PC-9 (cell line): ENCODE data around the gene APLNR. TPM values are rescaled to one million over a fixed set of nuclear protein-coding genes. Genes with fewer than 3 reads are reported as not detected.

ENCODE experiments used
- BruUV-seq: library from RNA; stranded (reverse); fragments of 400-500 nt; replicated peaks from 2 replicates; lab custom pipeline; 2021; lab: Mats Ljungman, UMichigan
- CTCF ChIA-PET: fragments of 300-600 bp; sonication (Branson Sonifier 250); formaldehyde crosslinking; loops from one replicate; lab custom pipeline; 2022; ENCODE audit warnings: antibody characterized with exemption; lab: Charles Lee
- POLR2A ChIA-PET: fragments of 300-600 bp; sonication (Branson Sonifier 250); formaldehyde crosslinking; loops from one replicate; lab custom pipeline; 2022; ENCODE audit warnings: antibody characterized with exemption; ENCODE audit not compliant: unreplicated experiment; lab: Charles Lee
- DNase-seq, 2 experiments: peaks; one replicate each; pipeline versions ENCODE4 v3.0.0 to v3.0.0-alpha.2; 2015 to 2022; ENCODE audit warnings: mixed read lengths in 1 of 2
- H2AFZ ChIP-seq: fragments of 200-600 bp; sonication (generic); 2 replicates; pipeline ENCODE4 v1.8.1; 2017; ENCODE audit warnings: antibody characterized with exemption
- H3F3A ChIP-seq: fragments of 200-600 bp; sonication (generic); 2 replicates; pipeline ENCODE4 v1.8.1; 2017; ENCODE audit warnings: antibody characterized with exemption, mild to moderate bottlenecking, low read depth; ENCODE audit not compliant: insufficient read depth
- H3K27ac ChIP-seq: fragments of 200-600 bp; sonication (generic); 2 replicates; pipeline ENCODE4 v1.6.1; 2016; ENCODE audit warnings: mixed run types
- H3K27me3 ChIP-seq: fragments of 200-600 bp; sonication (generic); 2 replicates; pipeline ENCODE4 v1.6.1; 2016; ENCODE audit warnings: low read depth, mixed run types; ENCODE audit not compliant: insufficient read depth
- H3K36me3 ChIP-seq: fragments of 200-600 bp; sonication (generic); 2 replicates; pipeline ENCODE4 v1.6.1; 2016; ENCODE audit warnings: low read depth, mixed run types
- H3K4me1 ChIP-seq: fragments of 200-600 bp; sonication (generic); replicated peaks from 2 replicates; pipeline ENCODE4 v1.6.1; 2016; ENCODE audit warnings: mixed run types; ENCODE audit not compliant: insufficient read depth
- H3K4me2 ChIP-seq: fragments of 200-600 bp; sonication (generic); 2 replicates; pipeline ENCODE4 v1.6.1; 2017; ENCODE audit warnings: mixed run types
- H3K4me3 ChIP-seq: fragments of 200-600 bp; sonication (generic); 2 replicates; pipeline ENCODE4 v1.6.1; 2016; ENCODE audit warnings: mixed run types
- H3K79me2 ChIP-seq: fragments of 200-600 bp; sonication (generic); 2 replicates; pipeline ENCODE4 v1.6.1; 2017; ENCODE audit warnings: low read depth, mixed run types
- H3K9me2 ChIP-seq: fragments of 200-600 bp; sonication (generic); 2 replicates; pipeline ENCODE4 v1.8.1; 2017; ENCODE audit warnings: mild to moderate bottlenecking; ENCODE audit not compliant: insufficient read depth
- H3K9me3 ChIP-seq: fragments of 200-600 bp; sonication (generic); 2 replicates; pipeline ENCODE4 v1.8.1; 2016; ENCODE audit warnings: low read depth; ENCODE audit not compliant: insufficient read depth
- H4K20me1 ChIP-seq: fragments of 200-600 bp; sonication (generic); 2 replicates; pipeline ENCODE4 v1.8.1; 2017; ENCODE audit not compliant: insufficient read depth
- EZH2 ChIP-seq: fragments of 200-600 bp; sonication (generic); IDR thresholded peaks from 2 replicates; pipeline ENCODE4 v1.8.0; 2017; ENCODE audit warnings: antibody characterized with exemption, low read depth
- intact Hi-C: fragments of 100-400 bp; cut with micrococcal nuclease; formaldehyde crosslinking; loops from one replicate; pipeline ENCODE4 v1.10.0; 2022; ENCODE audit not compliant: unreplicated experiment
- total RNA-seq: library from RNA; stranded (reverse); gene quantifications from 2 replicates; pipeline ENCODE4 v1.2.3, GENCODE V29; 2021
- TF ChIP-seq, protein P1 (sequence below): fragments of 200-600 bp; sonication (generic); conservative IDR thresholded peaks from 2 replicates; pipeline ENCODE4 v1.6.1; 2017; ENCODE audit warnings: mixed run types, antibody characterized with exemption, mild to moderate bottlenecking, moderate library complexity

APLNR gene
- total RNA-seq, 1 experiment from 2014 or later: not detected

- CTCF ChIA-PET: no interaction called here
- H3K4me1 ChIP-seq: 0 out of 2 replicates have a peak, but pooled peaks cover 8% of the 10 kb centered on the region
- H3K36me3 ChIP-seq: no peaks in the 10 kb centered on the region
- H3K27ac ChIP-seq: no peak overlapping the region
- H3K79me2 ChIP-seq: no peaks in the 10 kb centered on the region
- 0 out of 2 replicates have a peak, but pooled peaks cover 8% of the 10 kb centered on the region for H3K9me3 ChIP-seq
- no peaks in the 10 kb centered on the region; the same call in 1 of the 2 replicates for H3K9me2 ChIP-seq
- POLR2A ChIA-PET: no interaction called here
- H2AFZ ChIP-seq: no peak overlapping the region
- no peak overlapping the region for H3K4me2 ChIP-seq
- no peak for DNase-seq
- intact Hi-C loops: no loop called here
- no peaks in the 10 kb centered on the region for H3F3A ChIP-seq
- BruUV-seq: no TSS peak
- TF ChIP-seq EZH2: no peak
- TF ChIP-seq, protein P1, sequence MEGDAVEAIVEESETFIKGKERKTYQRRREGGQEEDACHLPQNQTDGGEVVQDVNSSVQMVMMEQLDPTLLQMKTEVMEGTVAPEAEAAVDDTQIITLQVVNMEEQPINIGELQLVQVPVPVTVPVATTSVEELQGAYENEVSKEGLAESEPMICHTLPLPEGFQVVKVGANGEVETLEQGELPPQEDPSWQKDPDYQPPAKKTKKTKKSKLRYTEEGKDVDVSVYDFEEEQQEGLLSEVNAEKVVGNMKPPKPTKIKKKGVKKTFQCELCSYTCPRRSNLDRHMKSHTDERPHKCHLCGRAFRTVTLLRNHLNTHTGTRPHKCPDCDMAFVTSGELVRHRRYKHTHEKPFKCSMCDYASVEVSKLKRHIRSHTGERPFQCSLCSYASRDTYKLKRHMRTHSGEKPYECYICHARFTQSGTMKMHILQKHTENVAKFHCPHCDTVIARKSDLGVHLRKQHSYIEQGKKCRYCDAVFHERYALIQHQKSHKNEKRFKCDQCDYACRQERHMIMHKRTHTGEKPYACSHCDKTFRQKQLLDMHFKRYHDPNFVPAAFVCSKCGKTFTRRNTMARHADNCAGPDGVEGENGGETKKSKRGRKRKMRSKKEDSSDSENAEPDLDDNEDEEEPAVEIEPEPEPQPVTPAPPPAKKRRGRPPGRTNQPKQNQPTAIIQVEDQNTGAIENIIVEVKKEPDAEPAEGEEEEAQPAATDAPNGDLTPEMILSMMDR: no peak
- H4K20me1 ChIP-seq: no peaks in the 10 kb centered on the region
- no peak overlapping the region for H3K4me3 ChIP-seq
- H3K27me3 ChIP-seq: peaks cover 54% of the 10 kb centered on the region
Observed at GRCh38 chr11:57228600-57228999, 8.4 kb downstream of the APLNR start.

DNA sequence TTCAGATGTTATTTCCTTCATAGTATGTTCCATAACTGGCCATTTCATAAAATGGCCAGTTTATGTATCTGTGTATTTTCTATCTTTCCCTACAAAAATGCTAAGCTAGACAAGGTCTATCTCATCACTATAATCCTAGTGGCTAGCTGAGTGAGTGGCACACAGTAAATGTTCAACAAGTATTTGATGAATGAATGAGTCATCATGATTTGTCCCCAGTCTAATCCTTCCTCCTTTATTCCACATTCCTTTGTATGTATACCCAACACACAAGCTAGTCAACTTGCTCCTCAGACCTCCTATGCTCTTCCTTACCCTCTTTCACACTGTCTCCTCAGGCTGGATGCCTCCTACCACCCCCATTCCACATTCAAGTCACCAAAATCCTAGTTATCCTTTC lies 12.5 kb downstream of the APLNR start:
- no peak overlapping the region for H3K27ac ChIP-seq
- POLR2A ChIA-PET: no interaction called here
- no TSS peak for BruUV-seq

DNA sequence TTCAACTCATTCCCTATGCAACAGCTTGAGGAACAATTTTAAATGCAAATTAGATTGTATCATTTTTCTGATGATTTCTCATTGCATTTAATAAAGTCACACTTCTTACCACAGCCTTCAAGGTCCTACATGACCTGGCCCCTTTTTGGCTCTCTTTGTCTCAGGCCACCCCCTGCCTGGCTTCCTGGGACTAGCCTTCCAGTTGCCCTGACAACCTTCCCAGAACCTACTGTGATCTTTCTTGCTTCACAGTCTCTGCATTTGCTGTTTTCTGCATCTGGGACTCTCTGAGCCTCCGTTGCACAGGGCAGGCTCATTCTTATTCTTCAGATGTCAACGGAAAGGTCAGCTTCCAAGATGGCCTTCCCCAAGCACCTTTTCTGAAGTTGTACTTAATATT lies 12.9 kb downstream of the APLNR start:
- no peaks in the 10 kb centered on the region for H3F3A ChIP-seq
- no TSS peak for BruUV-seq
- H3K4me3 ChIP-seq: no peak overlapping the region
- H3K36me3 ChIP-seq: no peaks in the 10 kb centered on the region
- H3K27me3 ChIP-seq: 0 out of 2 replicates have a peak, but pooled peaks cover 12% of the 10 kb centered on the region
- ChIA-PET CTCF (no interaction called here), POLR2A (no interaction called here)
- 0 out of 2 replicates have a peak, but pooled peaks cover 8% of the 10 kb centered on the region for H3K9me3 ChIP-seq
- no peak overlapping the region for H3K27ac ChIP-seq
- H3K4me2 ChIP-seq: no peak overlapping the region
- H3K4me1 ChIP-seq: 0 out of 2 replicates have a peak, but pooled peaks cover 8% of the 10 kb centered on the region
- DNase-seq: no peak
- no peaks in the 10 kb centered on the region for H3K79me2 ChIP-seq
- H3K9me2 ChIP-seq: no peaks in the 10 kb centered on the region; the same call in 1 of the 2 replicates
- H2AFZ ChIP-seq: no peak overlapping the region
- TF ChIP-seq EZH2: no peak
- TF ChIP-seq, protein P1: no peak
- intact Hi-C loops: no loop called here
- H4K20me1 ChIP-seq: no peaks in the 10 kb centered on the region

More for the DNA sequence above, 12.5 kb downstream of the APLNR start:
- no peaks in the 10 kb centered on the region for H3K79me2 ChIP-seq
- H2AFZ ChIP-seq: no peak overlapping the region
- H3K4me3 ChIP-seq: no peak overlapping the region
- DNase-seq: peak in 1 of 2 experiments; percentile 60
- 0 out of 2 replicates have a peak, but pooled peaks cover 8% of the 10 kb centered on the region for H3K9me3 ChIP-seq
- intact Hi-C loops: no loop called here
- 0 out of 2 replicates have a peak, but pooled peaks cover 8% of the 10 kb centered on the region for H3K4me1 ChIP-seq
- 0 out of 2 replicates have a peak, but pooled peaks cover 16% of the 10 kb centered on the region for H3K27me3 ChIP-seq
- H3K4me2 ChIP-seq: no peak overlapping the region
- CTCF ChIA-PET: no interaction called here
- no peaks in the 10 kb centered on the region for H4K20me1 ChIP-seq
- TF ChIP-seq, protein P1: no peak
- TF ChIP-seq EZH2: no peak
- H3F3A ChIP-seq: no peaks in the 10 kb centered on the region
- H3K36me3 ChIP-seq: no peaks in the 10 kb centered on the region
- H3K9me2 ChIP-seq: no peaks in the 10 kb centered on the region; the same call in 1 of the 2 replicates
